GM08714 (cell line): ENCODE data around the gene CELSR1.
A peak's percentile ranks its signal among the peaks of the same experiment; 100 is the strongest.

ENCODE experiments used
- H3K4me3 ChIP-seq: fragments of 200-500 bp; sonication (Bioruptor generic); 2 replicates; pipeline ENCODE4 v1.5.1; 2014; ENCODE audit warnings: mild to moderate bottlenecking, low read length, inconsistent platforms
- ZNF274 ChIP-seq: IDR thresholded peaks from 2 replicates; pipeline ENCODE4 v1.6.1; 2012; ENCODE audit warnings: mild to moderate bottlenecking, low read depth, low read length

The CELSR1 gene

DNA sequence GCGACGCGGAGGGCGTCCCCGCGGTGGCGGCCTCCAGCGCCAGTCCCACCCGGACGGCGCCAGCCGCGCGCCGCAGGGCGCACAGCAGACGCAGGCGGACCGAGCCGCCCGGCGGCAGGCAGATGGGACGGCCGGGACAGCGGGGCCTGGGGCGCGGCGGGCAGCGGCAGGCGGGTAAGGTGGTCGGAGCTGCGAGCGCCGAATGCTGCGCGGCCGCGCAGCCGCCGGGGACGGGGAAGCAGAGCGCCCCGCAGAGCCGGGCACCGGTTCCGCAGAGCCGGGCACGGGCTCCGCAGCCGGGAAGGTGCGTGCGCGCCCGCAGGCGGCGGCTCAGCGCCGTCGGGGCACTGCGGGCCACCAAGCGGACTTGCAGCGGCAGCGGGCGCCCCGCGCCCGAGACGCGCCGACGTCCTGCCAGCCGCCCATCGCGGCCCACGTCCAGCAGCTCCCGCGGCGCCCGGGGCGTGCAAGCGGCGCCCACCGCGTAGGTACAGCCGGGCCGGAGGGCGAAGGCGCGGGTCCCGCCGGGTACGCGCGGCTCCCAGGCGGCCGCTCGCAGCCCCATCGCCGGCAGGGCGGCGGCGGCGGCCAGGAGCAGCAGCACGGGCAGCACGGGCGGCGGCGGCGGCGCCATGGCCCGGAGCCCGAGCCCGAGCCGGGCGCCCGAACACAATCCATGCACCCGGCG, 739 bp downstream of the CELSR1 start:
- TF ChIP-seq ZNF274 = no peak
- peak overlapping the region; percentile 45; the same call in 1 of the 2 replicates for H3K4me3 ChIP-seq

DNA sequence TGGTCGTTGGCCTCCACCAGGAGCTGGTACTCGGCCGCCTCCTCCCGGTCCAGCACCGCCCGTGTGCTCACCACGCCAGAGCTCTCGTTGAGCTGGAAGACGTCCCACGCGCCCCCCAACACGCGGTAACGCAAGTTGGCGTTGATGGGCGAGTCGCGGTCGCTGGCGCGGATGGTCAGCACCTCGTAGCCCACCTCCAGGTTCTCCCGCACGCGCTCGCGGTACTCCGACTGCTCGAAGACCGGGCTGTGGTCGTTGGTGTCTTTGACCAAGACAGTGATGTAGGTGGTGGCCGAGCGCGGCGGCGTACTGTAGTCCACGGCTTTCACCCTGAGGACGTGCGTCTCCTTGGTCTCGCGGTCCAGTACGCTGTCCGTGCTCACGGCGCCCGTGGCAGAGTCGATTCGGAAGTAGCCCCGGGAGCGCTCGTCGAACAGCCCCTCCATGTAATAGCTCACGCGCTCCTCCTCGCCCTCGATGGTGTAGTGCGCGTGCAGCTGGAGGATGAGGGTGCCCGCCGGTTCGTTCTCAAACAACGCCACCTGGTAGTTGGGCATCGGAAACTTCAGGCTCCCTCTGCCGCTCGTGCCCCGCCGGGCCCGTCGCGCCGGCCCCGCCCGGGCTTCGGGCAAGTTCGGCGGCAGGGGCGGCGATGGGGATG, 1.4 kb downstream of the CELSR1 start:
- no peak overlapping the region for H3K4me3 ChIP-seq
- no peak for TF ChIP-seq ZNF274

- no peak overlapping the region for H3K4me3 ChIP-seq
- TF ChIP-seq ZNF274 = no peak
Measured at GRCh38 chr22:46534901-46535630, 2.4 kb downstream of the CELSR1 start.

DNA sequence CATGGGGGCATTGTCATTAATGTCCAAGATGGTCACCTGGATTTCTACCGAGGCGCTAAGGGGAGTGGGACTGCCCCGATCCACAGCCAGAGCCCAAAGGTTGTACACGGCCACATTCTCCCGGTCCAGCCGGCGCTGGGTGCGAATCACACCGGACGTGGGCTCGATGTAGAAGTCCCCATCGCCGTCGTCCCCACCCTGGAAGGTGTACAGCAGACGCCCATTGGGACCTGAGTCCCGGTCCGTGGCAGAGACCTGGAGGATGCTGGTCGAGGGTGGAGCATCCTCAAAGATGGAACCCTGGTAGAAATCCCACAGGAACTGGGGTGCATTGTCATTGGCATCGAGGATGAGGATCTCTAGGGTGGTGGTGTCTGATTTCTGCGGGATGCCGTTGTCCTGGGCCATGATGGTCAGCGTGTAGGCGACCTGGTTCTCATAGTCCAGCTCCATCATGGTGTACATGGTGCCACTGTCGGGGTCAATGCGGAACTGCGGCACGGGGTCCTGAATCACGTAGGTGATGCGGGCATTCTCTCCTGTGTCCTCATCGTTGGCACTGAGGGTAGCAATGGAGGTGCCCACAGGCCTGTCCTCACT, 3.1 kb downstream of the CELSR1 start:
- no peak overlapping the region for H3K4me3 ChIP-seq
- no peak for TF ChIP-seq ZNF274

- H3K4me3 ChIP-seq = no peak overlapping the region
- no peak for TF ChIP-seq ZNF274
Measured at GRCh38 chr22:46533070-46533833, 4.2 kb downstream of the CELSR1 start.

DNA sequence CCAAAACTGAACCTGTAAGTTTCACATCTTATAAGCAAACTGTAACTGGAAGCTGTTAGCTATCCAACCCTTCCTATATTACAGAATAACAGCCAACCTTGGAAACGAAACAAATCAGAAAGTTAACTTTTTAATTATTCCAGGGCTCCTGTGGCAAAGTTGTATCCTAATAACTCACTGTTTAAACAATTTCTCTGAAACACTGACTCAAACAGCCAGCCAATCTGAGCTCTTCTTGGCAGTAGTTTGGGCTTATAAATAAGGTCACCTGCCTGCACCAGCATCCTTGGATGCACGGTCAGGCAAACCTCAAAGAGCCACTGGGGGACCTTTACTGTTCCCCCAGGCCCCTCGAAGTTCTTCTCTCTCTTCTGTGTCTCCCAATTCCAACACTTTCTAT, 5.0 kb downstream of the CELSR1 start:
- no peak overlapping the region for H3K4me3 ChIP-seq
- TF ChIP-seq ZNF274 = no peak

GRCh38 chr22:46531581-46532175, 5.7 kb downstream of the CELSR1 start:
- no peak for TF ChIP-seq ZNF274
- H3K4me3 ChIP-seq = no peak overlapping the region

- no peak for TF ChIP-seq ZNF274
- no peak overlapping the region for H3K4me3 ChIP-seq
Measured at GRCh38 chr22:46528121-46528610, 9.3 kb downstream of the CELSR1 start.

- no peak for TF ChIP-seq ZNF274
Measured at GRCh38 chr22:46526244-46526839, 11.1 kb downstream of the CELSR1 start.

GRCh38 chr22:46525389-46526243, 11.8 kb downstream of the CELSR1 start:
- no peak for TF ChIP-seq ZNF274

More at GRCh38 chr22:46526244-46526839, 11.1 kb downstream of the CELSR1 start:
- no peak overlapping the region for H3K4me3 ChIP-seq

GRCh38 chr22:46524203-46524740, 13.1 kb downstream of the CELSR1 start:
- TF ChIP-seq ZNF274 = no peak
- H3K4me3 ChIP-seq = no peak overlapping the region

More at GRCh38 chr22:46525389-46526243, 11.8 kb downstream of the CELSR1 start:
- no peak overlapping the region for H3K4me3 ChIP-seq

DNA sequence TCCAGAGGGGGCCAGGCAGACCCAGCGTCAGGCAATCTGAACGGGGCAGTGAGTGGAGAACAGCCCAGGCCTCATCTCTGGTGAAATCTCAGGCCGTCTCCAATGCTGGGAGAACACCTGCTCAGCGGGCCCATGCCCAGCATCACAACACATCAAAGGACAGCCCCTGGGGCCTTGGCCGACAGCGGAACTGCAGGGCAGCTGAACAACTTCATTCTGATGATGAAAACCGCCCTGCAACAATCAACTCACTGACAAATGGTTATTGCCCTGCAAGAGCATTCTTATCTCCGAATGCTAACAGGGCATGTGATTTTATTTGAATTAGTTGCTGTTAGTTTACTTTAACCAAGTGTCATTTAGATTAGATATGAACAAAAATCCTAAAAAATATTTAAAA, 14.6 kb downstream of the CELSR1 start:
- TF ChIP-seq ZNF274 = no peak
- H3K4me3 ChIP-seq = no peak overlapping the region

DNA sequence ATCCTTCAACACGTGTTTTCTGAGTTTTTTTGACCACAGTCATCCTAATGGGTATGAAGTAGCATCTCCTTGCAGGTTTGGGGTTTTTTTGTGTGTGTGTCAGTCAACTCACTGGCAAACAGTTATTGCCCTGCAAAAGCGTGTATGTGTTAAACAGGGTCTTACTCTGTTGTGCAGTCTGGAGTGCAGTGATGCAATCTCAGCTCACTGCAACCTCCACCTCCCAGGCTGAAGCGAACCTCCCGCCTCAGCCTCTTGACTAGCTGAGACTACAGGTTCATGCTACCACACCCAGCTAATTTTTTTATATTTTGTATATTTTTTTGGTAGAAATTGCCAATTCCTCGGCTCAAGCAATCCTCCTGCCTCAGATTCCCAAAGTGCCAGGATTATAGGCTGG, 15.4 kb downstream of the CELSR1 start:
- TF ChIP-seq ZNF274 = no peak
- no peak overlapping the region for H3K4me3 ChIP-seq
